ENCODE results near the gene CDKN3.

Gene CDKN3

DNA sequence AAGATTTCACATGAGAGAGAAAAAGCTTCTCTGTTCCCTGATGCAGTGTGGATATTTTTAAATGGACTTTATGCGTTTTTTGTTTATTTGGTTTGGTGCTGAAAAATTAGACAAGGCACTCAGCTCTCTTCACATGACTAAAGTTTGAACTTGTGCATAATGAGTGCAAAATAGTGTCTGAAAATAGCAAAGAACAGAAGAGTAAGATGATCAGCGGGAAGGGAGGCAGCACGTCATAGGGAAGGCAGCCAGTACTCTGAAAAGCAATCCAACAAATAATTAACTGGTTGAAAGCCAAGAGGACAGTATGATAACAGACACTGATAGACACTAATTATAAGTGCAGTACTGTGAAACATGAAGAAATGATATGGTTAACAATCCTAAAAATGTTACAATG lies 46.6 kb upstream of the CDKN3 start:
- H3K4me3 ChIP-seq (ENCODE audit: low read depth, low read length): no peak overlapping the region
- TF ChIP-seq CTCF (IDR thresholded peaks at IDR 0.05; ENCODE audit: insufficient read depth, low read length, missing control alignments): no peak
- ChIA-PET POLR2A (no interaction called here), CTCF (interaction anchor here (0.8 to 5.5 kb wide), 10 partner anchors 12 to 1056 kb away, joined by 3 to 86 read pairs (median 28); no protein-coding TSS in a partner anchor)
- DNase-seq (ENCODE audit: low read depth, low spot score): no peak

- no peak for TF ChIP-seq CTCF (IDR thresholded peaks at IDR 0.05; ENCODE audit: insufficient read depth, low read length, missing control alignments)
- CTCF ChIA-PET: interaction anchor here (1.1 to 1.3 kb wide), 2 partner anchors 12 to 14 kb away, joined by 3 read pairs; no protein-coding TSS in a partner anchor
- POLR2A ChIA-PET: no interaction called here
- DNase-seq (ENCODE audit: low read depth, low spot score): no peak
- H3K4me3 ChIP-seq (ENCODE audit: low read depth, low read length): no peak overlapping the region
Observed at GRCh38 chr14:54353266-54353665, 43.5 kb upstream of the CDKN3 start.

GRCh38 chr14:54353694-54354093 lies 43.1 kb upstream of the CDKN3 start:
- no peak overlapping the region for H3K4me3 ChIP-seq (ENCODE audit: low read depth, low read length)
- TF ChIP-seq CTCF (IDR thresholded peaks at IDR 0.05; ENCODE audit: insufficient read depth, low read length, missing control alignments): no peak
- ChIA-PET CTCF (interaction anchor here (1.1 to 1.3 kb wide), 2 partner anchors 11 to 14 kb away, joined by 3 read pairs; no protein-coding TSS in a partner anchor), POLR2A (no interaction called here)
- no peak for DNase-seq (ENCODE audit: low read depth, low spot score)

- no peak for DNase-seq (ENCODE audit: low read depth, low spot score)
- ChIA-PET POLR2A (no interaction called here), CTCF (interaction anchor here (1.3 kb wide), 1 partner anchor 11 kb away, joined by 3 read pairs; no protein-coding TSS in a partner anchor)
- no peak for TF ChIP-seq CTCF (IDR thresholded peaks at IDR 0.05; ENCODE audit: insufficient read depth, low read length, missing control alignments)
- no peak overlapping the region for H3K4me3 ChIP-seq (ENCODE audit: low read depth, low read length)
Observed at GRCh38 chr14:54354096-54354495, 42.7 kb upstream of the CDKN3 start.

GRCh38 chr14:54354968-54355641 lies 41.7 kb upstream of the CDKN3 start:
- POLR2A ChIA-PET: no interaction called here
- TF ChIP-seq CTCF (IDR thresholded peaks at IDR 0.05; ENCODE audit: insufficient read depth, low read length, missing control alignments): no peak
- CTCF ChIA-PET: interaction anchor here (2.3 kb wide), 1 partner anchor 12 kb away, joined by 7 read pairs; no protein-coding TSS in a partner anchor

DNA sequence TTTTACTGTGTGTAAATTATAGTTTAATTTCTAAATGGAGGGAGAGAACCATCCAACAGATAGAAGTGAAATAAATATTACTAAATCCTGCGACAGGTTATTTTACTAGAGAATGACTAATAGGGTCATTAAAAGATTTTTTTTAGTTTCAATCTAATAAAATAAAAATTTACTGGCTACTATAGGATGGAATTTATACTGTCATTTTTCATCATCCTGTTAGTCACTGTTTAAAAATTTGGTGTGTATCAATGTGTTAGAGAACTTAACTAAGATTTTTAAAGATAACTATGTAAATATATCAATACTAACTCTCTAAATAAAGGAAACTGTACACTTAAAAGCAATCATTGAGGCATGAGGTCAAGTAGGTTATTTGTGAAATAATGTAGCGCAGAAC lies 41.1 kb upstream of the CDKN3 start:
- TF ChIP-seq CTCF (IDR thresholded peaks at IDR 0.05; ENCODE audit: insufficient read depth, low read length, missing control alignments): no peak
- ChIA-PET POLR2A (no interaction called here), CTCF (interaction anchor here (2.3 kb wide), 1 partner anchor 11 kb away, joined by 7 read pairs; no protein-coding TSS in a partner anchor)
- no peak overlapping the region for H3K4me3 ChIP-seq (ENCODE audit: low read depth, low read length)
- DNase-seq (ENCODE audit: low read depth, low spot score): no peak

More at GRCh38 chr14:54354968-54355641, 41.7 kb upstream of the CDKN3 start:
- H3K4me3 ChIP-seq (ENCODE audit: low read depth, low read length): no peak overlapping the region
- DNase-seq (ENCODE audit: low read depth, low spot score): no peak

All from AG04449 (cell line).